HG03060 (cell line): ENCODE results near the gene PKP3.

Experiments used
- ATAC-seq: cut with Tn5 transposase; IDR thresholded peaks from one replicate; pipeline ENCODE4 v1.9.1; 2021; ENCODE audit warnings: low read depth, moderate number of reproducible peaks; ENCODE audit not compliant: unreplicated experiment

The PKP3 gene

GRCh38 chr11:442611-443081 lies 48.6 kb downstream of the PKP3 start:
- ATAC-seq = no peak

- no peak for ATAC-seq
Measured at GRCh38 chr11:443542-444199, 49.7 kb downstream of the PKP3 start.

GRCh38 chr11:444396-445144 lies 50.6 kb downstream of the PKP3 start:
- ATAC-seq = no peak

- ATAC-seq = no peak
Measured at GRCh38 chr11:445765-446588, 52.0 kb downstream of the PKP3 start.

- ATAC-seq = no peak
Measured at GRCh38 chr11:446891-447290, 52.9 kb downstream of the PKP3 start.

GRCh38 chr11:447923-448731 lies 54.1 kb downstream of the PKP3 start:
- ATAC-seq = no peak

GRCh38 chr11:449889-450808 lies 56.1 kb downstream of the PKP3 start, which contains the start of gene PTDSS2:
PTDSS2 (plus strand) TSS chr11:450279; CDS start chr11:450456, 177 bp downstream.
- peak; percentile 63 for ATAC-seq

GRCh38 chr11:450809-451451 lies 56.9 kb downstream of the PKP3 start:
- no peak for ATAC-seq

- ATAC-seq = no peak
Measured at GRCh38 chr11:451738-452137, 57.7 kb downstream of the PKP3 start.

GRCh38 chr11:452203-452744 lies 58.3 kb downstream of the PKP3 start:
- ATAC-seq = no peak

- no peak for ATAC-seq
Measured at GRCh38 chr11:452916-453527, 59.0 kb downstream of the PKP3 start.

GRCh38 chr11:453564-453963 lies 59.6 kb downstream of the PKP3 start:
- no peak for ATAC-seq

GRCh38 chr11:454043-454442 lies 60.0 kb downstream of the PKP3 start:
- ATAC-seq = no peak
